Bronchial epithelial cell (primary cell): ENCODE measurements around the gene ADAMTSL3. TPM values are rescaled to one million over a fixed set of nuclear protein-coding genes. Genes with fewer than 3 reads are reported as not detected.

Experiments
- DNase-seq: peaks from one replicate; pipeline ENCODE4 v3.0.0-alpha.2; 2010; ENCODE audit warnings: low read depth
- FAIRE-seq: peaks from 2 replicates; lab custom pipeline; 2011; peaks lifted over from hg19 to GRCh38; lab: Jason Lieb, UNC
- H3K27me3 ChIP-seq: 2 replicates; pipeline ENCODE4 v1.5.1; 2011; ENCODE audit warnings: low read length; ENCODE audit not compliant: control insufficient read depth, insufficient read depth
- H3K36me3 ChIP-seq: 2 replicates; pipeline ENCODE4 v1.5.1; 2011; ENCODE audit warnings: low read length; ENCODE audit not compliant: control insufficient read depth, insufficient read depth
- H3K4me3 ChIP-seq: 2 replicates; pipeline ENCODE4 v1.5.1; 2011; ENCODE audit warnings: mild to moderate bottlenecking, low read depth, low read length, control low read depth
- total RNA-seq: library from RNA; depleted of rRNA; stranded (reverse); fragments of >200 nt; gene quantifications from 2 replicates; pipeline ENCODE4 v1.2.1, GENCODE V29; 2014
- TF ChIP-seq, protein P1 (sequence below): IDR thresholded peaks from 2 replicates; pipeline ENCODE4 v1.5.1; 2011; ENCODE audit warnings: mild to moderate bottlenecking, moderate library complexity, low read length, control low read depth, inconsistent platforms; ENCODE audit not compliant: insufficient read depth, severe bottlenecking

The ADAMTSL3 gene
- total RNA-seq, 1 donor from 2014 or later, result 0.79 TPM

DNA sequence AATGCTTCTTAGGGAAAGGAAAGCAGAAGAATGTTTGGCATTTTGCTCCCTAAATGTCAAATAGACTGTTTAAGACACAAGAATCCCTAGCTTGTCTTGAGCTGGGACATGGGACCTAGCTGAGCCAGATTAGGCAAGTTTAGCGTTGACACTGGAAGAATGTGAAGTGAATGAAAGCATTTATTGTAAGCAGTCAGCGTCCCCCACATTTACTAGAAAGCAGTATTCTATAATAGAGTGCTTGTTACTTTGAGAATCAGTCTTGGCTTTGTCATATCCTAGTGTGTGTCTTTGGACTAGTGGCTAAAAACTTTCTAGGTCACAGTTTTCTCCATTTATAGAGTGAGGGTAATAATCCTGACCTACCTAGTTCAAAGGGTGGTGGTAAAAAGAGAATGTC is 161.6 kb downstream of the ADAMTSL3 start:
- FAIRE-seq (no peak), DNase-seq (no peak)
- Histone ChIP-seq H3K36me3 (no peaks in the 10 kb centered on the region), H3K27me3 (no peaks in the 10 kb centered on the region), H3K4me3 (no peak overlapping the region)
- TF ChIP-seq, protein P1, sequence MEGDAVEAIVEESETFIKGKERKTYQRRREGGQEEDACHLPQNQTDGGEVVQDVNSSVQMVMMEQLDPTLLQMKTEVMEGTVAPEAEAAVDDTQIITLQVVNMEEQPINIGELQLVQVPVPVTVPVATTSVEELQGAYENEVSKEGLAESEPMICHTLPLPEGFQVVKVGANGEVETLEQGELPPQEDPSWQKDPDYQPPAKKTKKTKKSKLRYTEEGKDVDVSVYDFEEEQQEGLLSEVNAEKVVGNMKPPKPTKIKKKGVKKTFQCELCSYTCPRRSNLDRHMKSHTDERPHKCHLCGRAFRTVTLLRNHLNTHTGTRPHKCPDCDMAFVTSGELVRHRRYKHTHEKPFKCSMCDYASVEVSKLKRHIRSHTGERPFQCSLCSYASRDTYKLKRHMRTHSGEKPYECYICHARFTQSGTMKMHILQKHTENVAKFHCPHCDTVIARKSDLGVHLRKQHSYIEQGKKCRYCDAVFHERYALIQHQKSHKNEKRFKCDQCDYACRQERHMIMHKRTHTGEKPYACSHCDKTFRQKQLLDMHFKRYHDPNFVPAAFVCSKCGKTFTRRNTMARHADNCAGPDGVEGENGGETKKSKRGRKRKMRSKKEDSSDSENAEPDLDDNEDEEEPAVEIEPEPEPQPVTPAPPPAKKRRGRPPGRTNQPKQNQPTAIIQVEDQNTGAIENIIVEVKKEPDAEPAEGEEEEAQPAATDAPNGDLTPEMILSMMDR, result no peak

DNA sequence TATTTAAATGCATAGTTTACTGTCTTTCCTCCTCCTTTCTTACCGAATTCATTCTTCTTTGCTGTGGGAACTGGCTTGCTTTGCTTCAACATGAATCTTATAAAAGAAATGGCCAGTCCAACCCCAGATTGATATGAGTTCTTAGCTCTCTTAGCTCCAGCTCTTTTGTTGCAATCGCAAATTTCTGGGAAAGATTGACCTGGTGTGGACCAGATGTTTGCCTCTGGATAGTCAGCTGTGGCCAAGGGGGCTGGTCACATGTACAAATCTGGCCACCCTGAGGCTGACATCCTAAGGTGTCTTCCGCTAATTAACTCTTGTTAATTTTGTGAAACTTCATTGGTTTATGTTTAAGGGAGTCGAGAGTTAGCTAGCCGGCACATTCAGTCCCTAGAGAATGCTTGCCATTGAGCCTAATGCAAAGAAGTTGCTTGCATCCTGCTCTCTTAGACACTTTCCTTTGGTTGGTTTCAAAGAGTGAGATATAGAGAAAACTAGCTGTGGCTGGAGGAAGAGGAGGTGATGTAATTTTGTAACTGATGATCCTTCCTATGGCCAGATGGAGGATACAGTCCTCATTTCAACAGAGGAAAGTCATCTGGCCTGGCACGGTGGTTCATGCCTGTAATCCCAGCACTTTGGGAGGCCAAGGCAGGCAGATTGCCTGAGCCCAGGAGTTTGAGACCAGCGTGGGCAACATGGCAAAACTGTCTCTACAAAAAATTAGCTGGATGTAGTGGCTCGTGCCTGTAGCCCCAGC is 162.4 kb downstream of the ADAMTSL3 start:
- H3K4me3 ChIP-seq, result no peak overlapping the region
- DNase-seq (no peak), FAIRE-seq (peak; percentile 7)
- H3K27me3 ChIP-seq, result no peaks in the 10 kb centered on the region
- H3K36me3 ChIP-seq, result no peaks in the 10 kb centered on the region
- TF ChIP-seq, protein P1, result no peak

DNA sequence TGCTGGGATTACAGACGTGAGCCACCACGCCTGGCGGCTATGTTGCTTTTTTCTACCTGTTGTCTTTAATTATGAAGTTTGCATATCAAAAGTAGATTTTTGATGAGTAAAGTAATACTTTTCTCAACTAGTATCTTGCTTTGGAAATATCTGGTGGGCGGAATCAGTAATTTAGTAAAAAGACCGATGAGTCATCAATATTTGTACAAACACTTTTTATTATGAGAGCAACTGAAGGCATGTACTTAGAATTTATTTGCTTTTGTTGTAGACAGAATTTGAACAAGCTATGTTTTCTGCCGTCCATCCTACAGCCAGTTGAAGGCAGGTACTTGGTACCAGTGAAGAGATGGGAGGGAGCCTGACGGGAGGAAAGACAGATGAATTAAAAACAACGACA is 164.7 kb downstream of the ADAMTSL3 start:
- H3K36me3 ChIP-seq, result no peaks in the 10 kb centered on the region
- FAIRE-seq, result no peak
- no peak overlapping the region for H3K4me3 ChIP-seq
- H3K27me3 ChIP-seq, result no peaks in the 10 kb centered on the region
- TF ChIP-seq, protein P1, result no peak
- DNase-seq, result peak; percentile 20

DNA sequence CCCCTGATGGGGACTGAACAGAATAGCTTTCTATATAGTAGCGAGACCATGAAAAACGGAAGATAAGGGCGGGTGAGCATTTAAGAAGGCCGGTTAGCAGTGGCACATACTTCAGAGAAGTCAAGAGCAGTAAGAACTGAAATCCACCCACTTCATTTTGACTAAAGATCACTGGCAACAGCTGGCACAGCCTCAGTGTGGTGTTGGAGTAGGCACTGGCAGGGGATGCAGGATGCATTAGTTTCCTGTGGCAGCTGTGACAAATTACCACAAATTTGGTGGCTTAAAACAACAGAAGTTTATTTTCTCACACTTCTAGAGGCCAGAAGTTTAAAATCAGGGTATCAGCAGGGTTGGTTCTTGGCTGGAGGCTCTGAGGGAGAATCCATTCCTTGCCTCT is 176.5 kb downstream of the ADAMTSL3 start:
- no peaks in the 10 kb centered on the region for H3K27me3 ChIP-seq
- no peak overlapping the region for H3K4me3 ChIP-seq
- DNase-seq (no peak), FAIRE-seq (no peak)
- H3K36me3 ChIP-seq, result no peaks in the 10 kb centered on the region
- TF ChIP-seq, protein P1, result no peak

DNA sequence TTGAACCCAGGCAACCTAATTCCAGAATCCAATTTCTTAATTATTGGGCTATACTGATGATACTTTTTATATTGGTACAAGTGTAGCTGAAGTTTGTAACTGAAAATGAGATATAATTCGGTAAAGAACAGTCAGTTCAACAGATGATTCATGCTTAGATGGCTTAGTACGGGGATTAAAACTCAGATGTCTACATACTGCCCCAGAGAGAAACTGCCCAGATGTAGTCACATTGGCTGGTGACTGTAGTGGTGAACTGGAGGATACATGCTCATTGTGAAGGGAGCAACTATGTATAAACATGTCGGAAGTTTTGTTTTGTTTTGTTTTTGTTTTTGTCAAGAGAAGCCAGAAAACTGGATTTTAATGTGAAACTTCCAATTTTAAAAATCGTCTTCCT is 179.6 kb downstream of the ADAMTSL3 start:
- Histone ChIP-seq H3K4me3 (no peak overlapping the region), H3K36me3 (no peaks in the 10 kb centered on the region), H3K27me3 (no peaks in the 10 kb centered on the region)
- FAIRE-seq, result no peak
- no peak for DNase-seq
- TF ChIP-seq, protein P1, result no peak

DNA sequence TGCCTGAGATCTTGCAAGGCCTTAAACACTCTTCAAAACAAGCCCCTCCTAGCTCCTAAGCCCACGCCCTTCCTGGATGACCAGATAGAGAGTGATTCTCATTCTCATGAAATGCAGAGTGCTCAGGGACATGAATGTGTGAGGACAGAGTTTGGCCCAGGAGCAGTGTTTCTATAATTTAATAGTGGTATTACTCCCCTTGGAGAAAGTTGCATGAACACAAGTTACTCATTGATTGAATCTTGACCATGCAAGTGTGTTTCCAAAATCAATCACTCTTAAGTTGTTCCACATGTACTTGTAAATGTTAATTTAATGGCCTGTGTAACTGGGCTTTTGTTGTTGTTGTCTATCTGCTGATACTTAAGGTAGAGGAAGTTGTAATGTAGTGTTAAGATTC is 181.6 kb downstream of the ADAMTSL3 start:
- Histone ChIP-seq H3K27me3 (no peaks in the 10 kb centered on the region), H3K4me3 (no peak overlapping the region), H3K36me3 (no peaks in the 10 kb centered on the region)
- no peak for DNase-seq
- TF ChIP-seq, protein P1, result no peak
- FAIRE-seq, result no peak
